T1000 (cell line): ENCODE results near the gene HOXB13.

ENCODE experiments used
- DNase-seq: peaks from one replicate; lab custom pipeline; 2025; ENCODE audit warnings: mixed read lengths; lab: John Stamatoyannopoulos, UW

The HOXB13 gene

GRCh38 chr17:48711128-48711527, 17.4 kb downstream of the HOXB13 start:
- no peak for DNase-seq

- DNase-seq = no peak
These were observed 23.9 kb downstream of the HOXB13 start for GRCh38 chr17:48704361-48705248.

- no peak for DNase-seq
These were observed 26.6 kb downstream of the HOXB13 start for GRCh38 chr17:48701864-48702532.

GRCh38 chr17:48693178-48693577, 35.4 kb downstream of the HOXB13 start:
- DNase-seq = no peak

- DNase-seq = no peak
These were observed 36.5 kb downstream of the HOXB13 start for GRCh38 chr17:48692049-48692448.

GRCh38 chr17:48690655-48691054, 37.9 kb downstream of the HOXB13 start:
- DNase-seq = no peak

GRCh38 chr17:48681609-48682008, 46.9 kb downstream of the HOXB13 start:
- no peak for DNase-seq

- no peak for DNase-seq
These were observed 49.0 kb downstream of the HOXB13 start for GRCh38 chr17:48679385-48680096.

GRCh38 chr17:48678141-48678971, 50.2 kb downstream of the HOXB13 start:
- DNase-seq = peak; percentile 32

- DNase-seq = no peak
These were observed 51.5 kb downstream of the HOXB13 start for GRCh38 chr17:48676963-48677558.
